HG02798 (cell line): ENCODE measurements around the gene TSEN34.
A peak's percentile ranks its signal among the peaks of the same experiment; 100 is the strongest.
"Not testable (repeated sequence)": the region's sequence is repeated elsewhere in the genome, so short reads cannot be mapped to it uniquely, and the experiment has no call there.

Experiments
- ATAC-seq: cut with Tn5 transposase; IDR thresholded peaks from one replicate; pipeline ENCODE4 v1.9.1; 2021; ENCODE audit warnings: mild to moderate bottlenecking; ENCODE audit not compliant: unreplicated experiment, poor library complexity

TSEN34 gene

DNA sequence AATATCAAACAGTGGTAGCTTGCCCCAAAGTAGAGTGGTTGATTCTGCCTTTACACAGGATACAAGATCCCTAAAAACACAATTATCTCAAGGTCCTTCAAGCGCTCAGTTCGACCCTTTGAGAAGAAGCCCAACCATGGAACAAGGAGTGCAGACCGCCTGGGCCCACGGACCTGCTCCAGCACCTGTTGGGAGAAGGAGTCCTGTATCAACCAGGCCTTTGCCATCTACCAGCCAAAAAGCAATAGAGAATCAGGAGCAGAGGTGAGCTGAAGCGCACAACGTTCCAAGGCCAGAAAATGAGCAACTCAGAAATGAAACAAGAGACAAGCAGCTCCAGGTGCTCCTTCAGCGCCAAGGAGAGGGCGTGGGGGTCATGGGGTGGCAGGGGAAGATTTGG, 38.0 kb downstream of the TSEN34 start:
- ATAC-seq: no peak

DNA sequence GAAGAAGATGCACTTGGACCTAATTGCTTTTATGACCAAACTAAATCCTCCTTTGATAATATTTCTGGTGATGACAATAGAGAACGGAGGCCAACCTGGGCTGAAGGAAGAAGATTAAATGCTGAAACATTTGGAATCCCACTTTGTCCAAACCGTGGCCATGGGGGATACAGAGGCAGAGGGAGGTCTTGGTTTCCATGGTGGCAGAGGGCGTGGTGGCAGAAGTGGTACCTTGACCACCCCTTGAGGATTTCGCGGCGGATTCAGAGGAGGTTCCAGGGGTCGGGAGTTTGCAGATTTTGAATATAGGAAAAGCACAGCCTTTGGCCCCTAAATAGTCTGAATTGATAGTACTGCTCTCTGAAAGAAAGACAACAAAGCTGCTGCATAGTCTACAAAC, 38.9 kb downstream of the TSEN34 start:
- no peak for ATAC-seq

DNA sequence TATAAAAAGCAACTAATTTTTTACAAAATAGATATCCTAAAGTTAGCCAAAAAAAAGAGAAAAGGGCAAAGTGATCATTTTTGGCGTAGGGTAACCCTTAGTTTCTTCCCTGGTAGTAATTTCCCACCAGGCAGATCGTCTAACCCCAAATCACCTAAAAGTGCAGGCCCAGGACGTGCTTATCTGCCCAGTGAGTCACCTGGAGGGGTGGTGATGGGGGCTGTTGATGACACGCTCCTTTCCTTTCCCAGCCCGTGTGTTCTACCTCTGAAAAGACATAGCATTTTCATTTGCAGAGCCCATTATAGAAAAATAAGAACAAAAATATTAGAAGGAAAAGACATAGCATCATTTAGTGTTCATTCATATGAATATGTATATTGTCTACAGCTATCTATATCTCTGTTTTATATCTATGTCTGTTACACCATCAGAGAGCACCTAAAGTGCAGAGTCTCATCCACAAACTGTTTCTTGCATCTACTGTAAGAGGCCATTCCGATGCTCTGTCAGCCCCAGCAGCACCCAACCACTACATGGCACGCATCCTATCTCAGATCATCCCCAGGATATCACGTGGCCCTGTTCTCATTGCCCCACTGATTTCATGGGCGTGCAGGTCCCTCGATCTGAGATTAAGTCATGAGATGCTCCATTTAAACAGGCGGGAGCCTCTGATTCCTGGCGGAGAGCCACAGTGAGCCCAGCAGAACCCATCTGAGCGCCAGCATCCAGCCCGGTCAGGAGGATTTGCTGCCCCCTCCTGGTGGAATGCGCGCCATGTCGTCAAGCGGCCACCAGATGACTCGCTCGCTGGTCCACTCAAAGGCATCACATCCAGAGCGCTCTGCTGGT, 40.2 kb downstream of the TSEN34 start:
- peak; percentile 54 for ATAC-seq

DNA sequence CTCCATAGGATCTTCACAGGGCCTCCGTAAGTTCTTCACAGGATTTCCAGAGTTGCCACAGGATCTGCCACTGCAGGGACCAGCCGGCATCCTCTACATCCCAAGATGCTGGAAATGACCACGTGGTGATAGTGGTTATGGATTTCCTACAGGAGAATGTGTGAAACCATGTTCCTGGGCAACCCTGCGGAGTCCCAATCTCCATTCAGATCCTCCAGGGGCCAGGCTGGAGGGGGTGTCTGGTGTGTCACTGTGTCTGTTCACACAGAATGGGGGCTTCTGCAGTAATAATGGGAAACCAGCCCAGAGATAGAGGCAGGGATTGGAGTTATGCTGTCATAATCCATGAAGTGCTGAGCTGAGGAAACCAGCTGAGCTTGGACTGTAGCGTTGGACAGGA, 42.8 kb downstream of the TSEN34 start:
- no peak for ATAC-seq

DNA sequence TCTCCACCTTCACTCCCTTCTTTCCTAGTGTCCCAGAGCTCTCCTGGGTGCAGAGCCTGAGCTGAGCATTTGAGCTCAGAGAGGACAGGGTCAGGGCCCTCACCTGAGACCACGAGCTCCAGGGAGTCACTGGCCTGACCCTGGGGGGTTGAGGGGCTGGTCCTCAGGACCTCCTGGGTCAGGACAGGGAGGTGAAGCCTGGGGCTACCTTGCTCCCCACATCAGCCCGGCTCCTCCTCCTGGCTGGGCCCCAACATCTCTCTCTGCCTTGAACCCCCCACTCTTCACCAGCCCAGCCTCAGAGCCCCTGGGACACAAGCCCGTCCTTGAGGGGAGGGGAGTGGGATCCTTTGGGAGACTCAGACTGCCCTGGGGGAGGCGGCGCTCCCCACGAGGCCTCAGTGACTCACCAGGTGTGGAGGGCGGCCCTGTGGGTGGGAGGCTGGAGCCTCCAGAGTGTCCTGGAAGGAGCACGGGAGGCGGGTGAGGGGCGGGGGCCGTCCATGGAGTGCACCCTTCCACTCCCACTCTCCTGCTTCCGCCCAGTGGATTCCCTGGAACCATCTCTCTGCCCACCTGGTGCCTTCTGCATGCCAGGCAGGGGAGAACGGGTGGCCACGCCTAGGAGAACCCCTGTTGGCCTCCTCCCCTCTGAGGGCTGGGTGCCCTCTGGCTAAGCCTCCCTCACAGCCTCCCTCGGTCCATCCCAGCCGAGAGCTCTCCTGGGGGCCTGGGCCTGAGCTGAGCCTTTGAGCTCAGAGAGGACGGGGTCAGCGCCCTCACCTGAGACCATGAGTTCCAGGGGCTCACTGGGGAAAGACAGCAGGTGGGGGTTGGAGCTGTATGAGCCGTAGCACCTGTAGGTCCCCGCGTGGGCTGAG, 48.6 kb downstream of the TSEN34 start:
- ATAC-seq: not testable (repeated sequence)

DNA sequence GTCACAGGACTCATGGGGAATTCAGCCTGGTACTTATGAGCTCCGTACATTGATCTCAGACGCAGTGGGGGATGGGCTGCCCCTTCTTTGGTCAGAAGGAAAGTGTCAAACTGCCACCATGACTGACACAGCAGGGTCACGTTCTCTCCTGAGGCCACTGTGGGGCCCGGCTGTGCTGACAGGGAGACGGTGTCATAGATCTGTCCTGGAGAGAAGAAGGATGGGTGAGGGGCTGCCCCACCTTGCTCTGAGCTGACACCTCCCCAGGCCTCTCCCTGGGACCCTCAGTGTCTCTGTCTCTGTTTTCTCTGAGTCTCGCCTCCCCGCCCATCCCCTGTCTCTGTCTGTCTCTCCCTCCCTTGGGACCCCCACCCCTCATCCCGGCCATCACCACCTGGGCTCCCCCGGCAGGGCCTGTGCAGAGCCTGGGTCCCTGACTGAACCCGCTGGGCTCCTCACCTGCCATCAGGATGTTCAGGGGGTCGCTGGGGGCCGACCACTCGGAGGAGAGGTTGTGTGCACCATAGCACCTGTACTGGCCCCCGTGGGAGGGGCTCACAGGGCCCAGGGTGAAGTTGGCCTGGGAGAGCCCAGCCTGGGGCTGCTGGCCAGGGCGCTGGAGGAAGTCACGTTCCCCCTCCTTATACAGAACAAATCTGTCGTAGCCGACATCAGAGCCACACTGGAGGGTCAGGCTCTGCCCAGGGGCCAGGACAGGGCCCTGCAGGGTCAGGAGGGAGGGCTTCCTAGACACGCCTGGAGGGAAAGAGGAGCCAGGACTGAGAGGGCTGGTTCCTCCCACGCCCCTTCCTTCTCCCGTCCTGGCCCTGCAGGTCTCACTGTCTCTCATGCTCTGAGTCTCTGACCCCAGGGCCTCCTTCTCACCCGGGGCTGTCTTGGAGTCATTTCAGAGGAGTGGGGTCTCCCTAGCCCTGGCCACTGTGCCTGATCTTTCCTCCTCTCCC, 49.5 kb downstream of the TSEN34 start:
- not testable (repeated sequence) for ATAC-seq

DNA sequence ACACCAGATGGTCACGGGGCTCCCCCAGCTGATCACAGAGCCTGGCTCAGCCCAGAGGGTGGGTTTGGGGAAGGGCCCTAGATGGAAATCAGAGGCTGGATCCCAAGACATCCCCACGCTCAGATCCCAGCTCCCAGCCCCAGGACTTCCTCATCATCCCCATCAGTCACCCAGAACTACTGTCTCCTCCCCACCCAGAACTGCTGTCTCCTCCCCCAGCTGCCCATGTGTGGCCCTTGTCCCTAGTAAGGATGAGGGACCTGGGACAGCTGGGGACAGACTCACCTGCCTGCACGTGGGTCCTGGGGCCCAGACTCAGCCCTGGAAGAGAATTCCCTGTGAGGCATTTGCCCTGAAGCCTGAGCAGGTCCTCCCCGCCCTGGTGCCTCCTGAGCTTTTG, 51.1 kb downstream of the TSEN34 start:
- ATAC-seq: not testable (repeated sequence)

DNA sequence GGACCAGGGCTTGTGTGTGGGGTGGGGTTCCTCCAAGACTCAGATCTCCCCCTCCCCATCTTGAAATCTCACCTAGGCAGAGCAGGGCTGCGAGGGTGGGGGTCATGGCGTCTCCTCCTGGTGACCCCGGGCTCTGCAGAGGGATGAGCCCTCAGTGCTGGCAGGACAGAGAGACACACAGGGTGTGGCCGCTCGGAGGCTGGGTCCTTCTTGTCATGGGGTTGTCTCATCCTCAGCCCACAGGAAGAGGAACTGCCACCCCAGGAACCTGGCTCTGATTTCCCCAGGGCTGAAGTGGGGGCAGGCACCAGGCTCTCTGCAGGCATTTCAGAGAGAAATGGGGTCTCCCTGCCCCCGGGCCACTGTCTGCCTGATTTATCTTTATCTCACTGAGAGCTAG, 51.5 kb downstream of the TSEN34 start, which contains the start of gene LILRA6:
Gene LILRA6 (minus strand): TSS at position 145 of the 400 bp plus-strand sequence.
- ATAC-seq: not testable (repeated sequence)

DNA sequence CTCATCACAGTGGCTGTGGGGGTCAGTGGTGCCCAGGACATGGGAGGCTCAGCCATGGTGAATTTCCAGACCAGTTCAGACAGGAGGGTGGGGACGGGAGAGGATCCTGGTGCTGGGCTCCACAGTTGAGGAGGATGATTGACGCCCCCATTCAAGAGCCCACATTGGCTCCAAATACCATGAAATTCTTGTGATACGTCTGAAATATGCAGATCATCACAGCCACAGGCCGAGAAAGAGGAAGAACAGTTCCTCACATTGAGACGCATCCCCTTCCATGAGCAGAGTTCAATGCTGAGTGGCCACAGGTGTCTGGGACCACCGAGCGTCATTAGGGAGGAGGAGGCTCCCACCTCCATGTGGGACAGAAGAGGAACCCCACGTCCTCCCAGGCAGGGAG, 52.7 kb downstream of the TSEN34 start:
- not testable (repeated sequence) for ATAC-seq
